Measurements from ENCODE around the gene INO80B.

- TF ChIP-seq CTCF (IDR thresholded peaks at IDR 0.05; ENCODE audit: borderline replicate concordance, extremely low read depth, low read length, poor library complexity, severe bottlenecking) (no peak), EZH2 (IDR thresholded peaks at IDR 0.05; ENCODE audit: borderline replicate concordance, low read depth, low read length, severe bottlenecking) (no peak)
Observed at GRCh38 chr2:74444498-74445318, 10.2 kb upstream of the INO80B start.

Data from DND-41 (cell line).